GM06990 (cell line): Measurements from ENCODE around the gene ADNP2.
A peak's percentile ranks its signal among the peaks of the same experiment; 100 is the strongest.

Experiments
- DNase-seq: peaks from one replicate; pipeline ENCODE4 v3.0.0-alpha.2; 2011; ENCODE audit not compliant: insufficient read length; ENCODE audit errors: extremely low read depth
- H3K27me3 ChIP-seq: replicated peaks from 2 replicates; pipeline ENCODE4 v1.6.0; 2011; ENCODE audit warnings: low read length; ENCODE audit not compliant: control insufficient read depth, insufficient read depth
- H3K36me3 ChIP-seq: 2 replicates; pipeline ENCODE4 v1.5.1; 2011; ENCODE audit warnings: low read length; ENCODE audit not compliant: control insufficient read depth, insufficient read depth
- H3K4me3 ChIP-seq: replicated peaks from 2 replicates; pipeline ENCODE4 v1.5.1; 2011; ENCODE audit warnings: low read depth, mild to moderate bottlenecking, control low read depth, low read length
- TF ChIP-seq, protein P1 (sequence below): IDR thresholded peaks from 2 replicates; pipeline ENCODE4 v1.5.1; 2011; ENCODE audit warnings: low read length, control low read depth, mild to moderate bottlenecking, inconsistent platforms; ENCODE audit not compliant: insufficient read depth, poor library complexity, severe bottlenecking

ADNP2 gene

DNA sequence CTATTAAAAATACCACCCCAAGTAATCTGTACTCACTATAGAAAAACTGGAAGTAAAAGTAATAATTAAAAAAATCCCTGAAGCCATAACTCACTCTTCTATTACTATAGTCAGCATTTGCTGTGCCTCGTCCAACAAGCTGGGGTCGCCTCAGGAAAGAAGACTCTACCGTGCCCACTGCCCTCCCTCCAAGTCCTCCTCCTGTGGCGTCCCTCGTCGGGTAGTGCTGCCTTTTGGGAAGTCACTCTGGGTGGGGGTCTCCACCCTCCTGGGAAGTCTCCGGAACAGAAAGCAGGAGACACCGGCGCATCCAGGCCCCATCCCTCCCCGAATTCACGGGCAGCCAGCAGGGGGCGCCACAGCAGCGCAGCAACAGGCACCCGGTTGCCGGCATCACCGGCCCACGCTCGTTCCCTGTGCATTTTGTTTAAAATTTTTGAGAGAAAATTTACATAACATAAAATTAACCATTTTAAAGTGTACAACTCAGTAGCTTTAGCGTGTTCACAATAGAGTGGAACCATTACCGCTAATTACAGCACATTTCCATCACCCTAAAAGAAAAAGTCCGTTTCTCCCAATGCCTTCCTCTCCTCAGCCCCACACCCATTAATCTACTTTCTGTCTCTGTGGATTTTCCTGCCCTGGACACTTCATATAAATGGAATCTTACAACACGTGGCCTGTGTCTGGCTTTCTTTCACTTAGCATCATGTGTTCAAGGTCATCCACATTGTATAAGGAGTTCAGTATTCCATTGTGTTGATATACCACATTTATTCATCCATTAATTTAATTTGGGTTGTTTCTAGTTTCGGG, 62.2 kb downstream of the ADNP2 start:
- H3K36me3 ChIP-seq: no peaks in the 10 kb centered on the region
- DNase-seq: peak; percentile 43

GRCh38 chr18:80172056-80172455, 63.0 kb downstream of the ADNP2 start:
- no peak for DNase-seq
- Histone ChIP-seq H3K36me3 (no peaks in the 10 kb centered on the region), H3K4me3 (no peak overlapping the region), H3K27me3 (no peaks in the 10 kb centered on the region; the same call in none of the 2 replicates)
- TF ChIP-seq, protein P1, sequence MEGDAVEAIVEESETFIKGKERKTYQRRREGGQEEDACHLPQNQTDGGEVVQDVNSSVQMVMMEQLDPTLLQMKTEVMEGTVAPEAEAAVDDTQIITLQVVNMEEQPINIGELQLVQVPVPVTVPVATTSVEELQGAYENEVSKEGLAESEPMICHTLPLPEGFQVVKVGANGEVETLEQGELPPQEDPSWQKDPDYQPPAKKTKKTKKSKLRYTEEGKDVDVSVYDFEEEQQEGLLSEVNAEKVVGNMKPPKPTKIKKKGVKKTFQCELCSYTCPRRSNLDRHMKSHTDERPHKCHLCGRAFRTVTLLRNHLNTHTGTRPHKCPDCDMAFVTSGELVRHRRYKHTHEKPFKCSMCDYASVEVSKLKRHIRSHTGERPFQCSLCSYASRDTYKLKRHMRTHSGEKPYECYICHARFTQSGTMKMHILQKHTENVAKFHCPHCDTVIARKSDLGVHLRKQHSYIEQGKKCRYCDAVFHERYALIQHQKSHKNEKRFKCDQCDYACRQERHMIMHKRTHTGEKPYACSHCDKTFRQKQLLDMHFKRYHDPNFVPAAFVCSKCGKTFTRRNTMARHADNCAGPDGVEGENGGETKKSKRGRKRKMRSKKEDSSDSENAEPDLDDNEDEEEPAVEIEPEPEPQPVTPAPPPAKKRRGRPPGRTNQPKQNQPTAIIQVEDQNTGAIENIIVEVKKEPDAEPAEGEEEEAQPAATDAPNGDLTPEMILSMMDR: no peak

More for the DNA sequence above, 62.2 kb downstream of the ADNP2 start:
- TF ChIP-seq, protein P1: peak; percentile 96
- H3K27me3 ChIP-seq: no peaks in the 10 kb centered on the region; the same call in none of the 2 replicates
- no peak overlapping the region for H3K4me3 ChIP-seq

GRCh38 chr18:80173060-80173459, 64.0 kb downstream of the ADNP2 start:
- H3K4me3 ChIP-seq: no peak overlapping the region
- no peaks in the 10 kb centered on the region for H3K36me3 ChIP-seq
- TF ChIP-seq, protein P1: no peak
- no peaks in the 10 kb centered on the region; the same call in none of the 2 replicates for H3K27me3 ChIP-seq
- no peak for DNase-seq

DNA sequence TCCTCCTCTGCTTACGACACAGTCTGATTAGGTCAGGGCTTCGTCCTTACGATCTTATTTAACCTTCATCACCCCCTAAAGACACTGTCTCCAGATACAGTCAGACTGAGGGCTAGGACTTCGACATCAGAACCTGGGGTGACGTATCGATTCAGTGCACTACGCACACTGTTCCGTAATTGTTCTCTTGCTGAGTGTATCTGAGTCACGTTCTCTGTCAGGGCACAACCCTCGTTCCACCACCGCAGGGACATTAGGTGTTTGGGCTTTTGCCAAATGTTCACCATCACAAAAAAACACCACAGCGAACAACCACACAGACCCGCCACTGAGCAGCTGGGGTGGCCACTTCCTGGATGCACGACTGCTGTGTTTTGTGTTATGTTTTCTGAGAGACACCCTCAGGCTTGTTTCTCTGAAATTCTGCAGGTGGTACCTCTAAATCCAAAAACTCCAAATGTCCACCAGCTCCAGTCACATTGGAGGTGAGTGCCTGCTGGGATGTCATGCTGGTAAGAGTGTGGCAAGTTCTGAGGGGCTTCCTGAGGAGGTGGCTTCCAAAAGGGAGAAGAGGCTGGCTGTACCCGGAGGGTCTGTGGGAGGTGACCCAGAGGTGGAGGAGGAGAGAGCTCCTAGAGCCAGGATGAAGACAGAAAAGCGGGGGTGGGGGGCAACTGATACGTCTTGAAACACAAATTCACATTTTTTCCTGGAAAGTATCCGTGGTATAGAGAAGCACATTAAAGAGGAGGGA, 66.6 kb downstream of the ADNP2 start:
- Histone ChIP-seq H3K27me3 (no peaks in the 10 kb centered on the region; the same call in none of the 2 replicates), H3K36me3 (no peaks in the 10 kb centered on the region), H3K4me3 (no peak overlapping the region)
- TF ChIP-seq, protein P1: no peak
- no peak for DNase-seq

DNA sequence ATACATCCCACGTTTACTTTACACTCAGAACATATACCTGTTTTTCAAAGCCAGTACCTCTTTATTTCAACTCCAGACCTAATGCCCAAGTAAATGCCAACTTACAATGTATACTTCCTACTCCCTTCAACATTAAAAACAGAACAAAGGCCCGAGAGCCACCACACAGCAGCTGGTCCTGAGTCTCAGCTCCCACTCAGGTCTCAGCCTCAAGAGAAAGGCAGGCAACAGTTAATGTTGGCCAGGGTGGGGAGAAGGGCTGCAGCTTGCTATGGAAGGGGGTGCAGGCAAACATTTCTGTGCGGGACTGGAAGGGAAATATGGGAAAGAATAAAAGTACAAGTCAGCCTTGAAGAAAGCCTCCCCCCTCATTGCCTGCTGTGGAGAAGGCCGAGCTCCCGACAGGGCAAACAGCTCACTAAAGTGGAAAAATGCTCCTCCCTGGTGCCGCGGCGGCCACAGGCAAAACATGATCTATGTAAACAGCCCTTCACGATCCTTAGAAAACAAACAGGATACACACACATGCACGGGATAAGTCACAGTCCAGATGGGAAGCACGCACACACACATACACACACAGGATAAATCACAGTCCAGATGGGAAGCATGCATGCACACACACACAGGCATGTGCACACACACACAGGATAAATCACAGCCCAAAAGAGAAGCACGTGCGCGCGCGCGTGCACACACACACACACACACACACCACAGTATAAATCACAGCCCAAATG, 67.4 kb downstream of the ADNP2 start:
- DNase-seq: no peak
- TF ChIP-seq, protein P1: no peak
- Histone ChIP-seq H3K36me3 (no peaks in the 10 kb centered on the region), H3K4me3 (no peak overlapping the region), H3K27me3 (no peaks in the 10 kb centered on the region; the same call in none of the 2 replicates)
